SK-N-SH treated with all-trans-retinoic acid at 6 μM for 48 hours (cell line): ENCODE measurements around the gene PUM2.

Experiments
- BACH2 ChIP-seq: fragments of 250-450 bp; sonication (Bioruptor Pico); IDR thresholded peaks from 2 replicates; pipeline ENCODE4 v1.9.0; 2021; ENCODE audit warnings: mild to moderate bottlenecking, borderline replicate concordance
- CSDC2 ChIP-seq: fragments of 250-450 bp; sonication (Bioruptor Pico); IDR thresholded peaks from 2 replicates; pipeline ENCODE4 v1.5.0; 2020; ENCODE audit warnings: mild to moderate bottlenecking, moderate library complexity
- CSRNP3 ChIP-seq: fragments of 250-450 bp; sonication (Bioruptor Pico); IDR thresholded peaks from 2 replicates; pipeline ENCODE4 v1.5.1; 2021; ENCODE audit warnings: mild to moderate bottlenecking, moderate library complexity
- PATZ1 ChIP-seq: fragments of 250-450 bp; sonication (Bioruptor Pico); IDR thresholded peaks from 2 replicates; pipeline ENCODE4 v1.8.0; 2020; ENCODE audit warnings: mild to moderate bottlenecking, moderate library complexity, borderline replicate concordance
- PPARA ChIP-seq: fragments of 250-450 bp; sonication (Bioruptor Pico); IDR thresholded peaks from 2 replicates; pipeline ENCODE4 v1.5.0; 2020; ENCODE audit warnings: mild to moderate bottlenecking, borderline replicate concordance
- RARB ChIP-seq: fragments of 250-450 bp; sonication (Bioruptor Pico); IDR thresholded peaks from 2 replicates; pipeline ENCODE4 v1.8.0; 2021; ENCODE audit warnings: mild to moderate bottlenecking, moderate library complexity
- SNAI2 ChIP-seq: fragments of 250-450 bp; sonication (Bioruptor Pico); IDR thresholded peaks from 2 replicates; pipeline ENCODE4 v1.5.0; 2020; ENCODE audit warnings: mild to moderate bottlenecking, moderate library complexity
- TOX ChIP-seq: fragments of 250-450 bp; sonication (Bioruptor Pico); IDR thresholded peaks from 2 replicates; pipeline ENCODE4 v1.8.0; 2021; ENCODE audit warnings: mild to moderate bottlenecking, moderate library complexity, borderline replicate concordance
- ZFP3 ChIP-seq: fragments of 250-450 bp; sonication (Bioruptor Pico); IDR thresholded peaks from 2 replicates; pipeline ENCODE4 v1.5.0; 2020; ENCODE audit warnings: mild to moderate bottlenecking, moderate library complexity
- ZFP30 ChIP-seq: fragments of 450-650 bp; formaldehyde crosslinking; IDR thresholded peaks from 2 replicates; pipeline ENCODE4 v1.5.0; 2022; ENCODE audit warnings: mild to moderate bottlenecking, moderate library complexity
- ZNF565 ChIP-seq: fragments of 450-650 bp; formaldehyde crosslinking; conservative IDR thresholded peaks from 2 replicates; pipeline ENCODE4 v1.5.0; 2020; ENCODE audit warnings: low read depth, mild to moderate bottlenecking, moderate library complexity
- ZNF8 ChIP-seq: fragments of 450-650 bp; formaldehyde crosslinking; IDR thresholded peaks from 2 replicates; pipeline ENCODE4 v1.5.0; 2020; ENCODE audit warnings: mild to moderate bottlenecking, moderate library complexity

- no peak for TF ChIP-seq CSRNP3
- TF ChIP-seq TOX: no peak
- TF ChIP-seq BACH2: no peak
- no peak for TF ChIP-seq PPARA (CRISPR knock-in tag)
- TF ChIP-seq RARB: no peak
- no peak for TF ChIP-seq ZNF8 (CRISPR knock-in tag)
- TF ChIP-seq ZFP3 (CRISPR knock-in tag): no peak
- TF ChIP-seq CSDC2: no peak
- no peak for TF ChIP-seq PATZ1 (CRISPR knock-in tag)
- no peak for TF ChIP-seq ZFP30 (CRISPR knock-in tag)
- TF ChIP-seq ZNF565: no peak
- no peak for TF ChIP-seq SNAI2 (CRISPR knock-in tag)
Observed at GRCh38 chr2:20203072-20203471, 147.6 kb downstream of the PUM2 start.
